ENCODE results near the gene CD53. TPM values are rescaled to one million over a fixed set of nuclear protein-coding genes. Genes with fewer than 3 reads are reported as not detected.

CD53 gene, protein sequence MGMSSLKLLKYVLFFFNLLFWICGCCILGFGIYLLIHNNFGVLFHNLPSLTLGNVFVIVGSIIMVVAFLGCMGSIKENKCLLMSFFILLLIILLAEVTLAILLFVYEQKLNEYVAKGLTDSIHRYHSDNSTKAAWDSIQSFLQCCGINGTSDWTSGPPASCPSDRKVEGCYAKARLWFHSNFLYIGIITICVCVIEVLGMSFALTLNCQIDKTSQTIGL
- not detected in 2 replicates for total RNA-seq (2014; rRNA removed; shearing (Covaris generic))

GRCh38 chr1:110872745-110873720, at the start of gene CD53:
Gene CD53, plus strand, starts transcription at chr1:110873148. Its CDS starts 18,261 bp downstream, at chr1:110891409.

Other genes starting within 250 kb of the CD53 start
- not detected in 2 replicates for gene KCNA3, start 198.2 kb upstream of the CD53 start, total RNA-seq (2014; rRNA removed; shearing (Covaris generic))
- 7.0 and 8.2 TPM in 2 replicates for gene LRIF1, start 90.8 kb downstream of the CD53 start, total RNA-seq (2014; rRNA removed; shearing (Covaris generic))

Measured in A375 (cell line).